Measurements from ENCODE around the gene DOCK3.

GRCh38 chr3:51052562-51052961 is 377.8 kb downstream of the DOCK3 start:
- TF ChIP-seq POLR2AphosphoS5 (IDR thresholded peaks at IDR 0.05; ENCODE audit: low read depth, low read length) (no peak), SIN3A (IDR thresholded peaks at IDR 0.05; ENCODE audit: borderline replicate concordance, insufficient read depth, low read length) (no peak), REST (IDR thresholded peaks at IDR 0.05; ENCODE audit: insufficient read depth in 1 of 2, low read depth in 2 of 2, low read length in 2 of 2) (no peak)

Data from PFSK-1 (cell line).